GM12892 (cell line): Measurements from ENCODE around the gene RPL10.

Source experiments
- POLR2A ChIP-seq: IDR thresholded peaks from 2 replicates; pipeline ENCODE4 v1.6.1; 2011; ENCODE audit warnings: low read depth, low read length, control low read depth
- TAF1 ChIP-seq: IDR thresholded peaks from 2 replicates; pipeline ENCODE4 v1.6.1; 2011; ENCODE audit warnings: low read depth, mild to moderate bottlenecking, control low read depth, low read length, borderline replicate concordance

DNA sequence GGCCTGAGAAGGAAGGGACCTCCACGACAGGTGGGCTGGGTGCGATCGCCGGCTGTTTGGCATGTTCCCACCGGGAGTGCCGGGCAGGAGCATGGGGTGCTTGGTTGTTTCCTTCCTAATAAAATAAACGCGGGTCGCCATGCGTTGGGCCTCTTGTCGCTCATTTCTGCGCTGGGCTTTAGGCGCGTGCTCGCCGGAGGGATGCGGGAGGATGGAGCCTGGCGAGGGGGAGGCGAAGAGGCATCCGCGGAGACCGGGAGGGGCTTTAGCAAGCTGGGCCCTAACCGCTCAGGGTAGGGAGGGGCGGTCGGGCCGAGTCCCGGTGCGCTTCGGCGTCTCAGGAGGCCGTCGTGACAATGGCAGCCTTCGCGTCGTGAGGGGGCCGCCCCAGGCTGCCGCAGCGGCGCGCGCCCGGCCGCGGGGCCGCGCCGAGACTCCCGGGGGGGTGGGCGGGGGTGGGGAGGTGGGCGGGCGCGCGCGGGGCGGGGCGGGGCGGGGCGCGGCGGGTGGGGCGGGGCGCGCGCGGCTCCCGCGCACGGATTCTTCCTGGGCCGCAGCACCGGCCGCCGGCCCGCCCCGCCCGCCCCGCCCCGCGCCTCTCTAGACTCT lies 38.3 kb downstream of the RPL10 start:
- no peak for TF ChIP-seq TAF1
- TF ChIP-seq POLR2A = no peak
